Dedifferentiated amniotic fluid mesenchymal stem cell (primary cell): ENCODE measurements around the gene NUDCD2.
A peak's percentile ranks its signal among the peaks of the same experiment; 100 is the strongest.
"Not testable (repeated sequence)": the region's sequence is repeated elsewhere in the genome, so short reads cannot be mapped to it uniquely, and the experiment has no call there.

ENCODE experiments used
- DNase-seq: peaks from one replicate; pipeline ENCODE4 v3.0.0-alpha.2; 2016; ENCODE audit errors: extremely low spot score

The NUDCD2 gene

DNA sequence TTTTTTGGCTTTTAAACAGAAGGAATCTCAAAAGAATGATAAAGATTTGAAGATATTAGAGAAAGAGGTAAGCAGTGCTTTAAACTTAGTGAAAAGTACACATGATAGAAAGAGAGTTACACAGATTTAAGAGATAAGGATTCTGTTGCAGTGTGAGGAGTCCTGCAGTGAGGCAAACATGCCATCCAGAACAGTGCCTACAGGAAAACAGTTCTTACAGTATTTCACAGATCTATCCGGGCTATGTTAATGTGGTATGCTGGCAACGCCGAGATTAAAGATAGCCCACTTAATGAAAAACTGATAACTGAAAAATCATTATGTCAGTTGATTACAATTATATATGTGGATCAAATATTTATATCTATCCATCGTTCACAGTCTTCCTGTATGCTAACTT lies 7.8 kb upstream of the NUDCD2 start:
- DNase-seq = no peak

GRCh38 chr5:163463063-163463435 lies 3.1 kb upstream of the NUDCD2 start:
- no peak for DNase-seq

- no peak for DNase-seq
These were observed 765 bp upstream of the NUDCD2 start, which contains the start of gene HMMR for GRCh38 chr5:163460562-163461171. TSS of gene HMMR (plus strand) at chr5:163460632. CDS start at chr5:163460693, 61 bp downstream.

DNA sequence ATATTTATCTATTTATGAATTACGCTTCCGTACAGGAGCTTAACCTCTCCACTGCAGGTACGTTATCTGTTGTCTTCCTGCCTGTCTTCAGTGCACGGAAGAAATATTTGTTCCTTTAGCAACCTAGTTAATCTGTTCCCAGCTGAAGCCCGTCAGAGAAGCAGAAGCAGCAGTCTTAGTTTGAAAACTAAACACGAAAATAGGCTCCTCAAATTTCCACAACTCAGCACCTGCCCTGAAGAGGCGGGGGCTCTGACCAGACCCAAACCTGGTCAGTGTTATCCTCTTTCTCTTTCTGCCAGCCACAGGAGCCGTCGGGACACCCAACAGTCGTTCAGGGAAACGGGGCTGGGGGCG lies 462 bp downstream of the NUDCD2 start:
- DNase-seq = no peak

GRCh38 chr5:163458778-163459385 lies 1.0 kb downstream of the NUDCD2 start:
- DNase-seq = no peak

- DNase-seq = no peak
These were observed 3.1 kb downstream of the NUDCD2 start for GRCh38 chr5:163456840-163457239.

- DNase-seq = no peak
These were observed 3.8 kb downstream of the NUDCD2 start for GRCh38 chr5:163456029-163456589.

GRCh38 chr5:163455406-163455805 lies 4.5 kb downstream of the NUDCD2 start:
- DNase-seq = not testable (repeated sequence)

GRCh38 chr5:163453705-163454104 lies 6.2 kb downstream of the NUDCD2 start:
- DNase-seq = peak; percentile 36

- DNase-seq = no peak
These were observed 8.4 kb downstream of the NUDCD2 start for GRCh38 chr5:163451489-163451888.

DNA sequence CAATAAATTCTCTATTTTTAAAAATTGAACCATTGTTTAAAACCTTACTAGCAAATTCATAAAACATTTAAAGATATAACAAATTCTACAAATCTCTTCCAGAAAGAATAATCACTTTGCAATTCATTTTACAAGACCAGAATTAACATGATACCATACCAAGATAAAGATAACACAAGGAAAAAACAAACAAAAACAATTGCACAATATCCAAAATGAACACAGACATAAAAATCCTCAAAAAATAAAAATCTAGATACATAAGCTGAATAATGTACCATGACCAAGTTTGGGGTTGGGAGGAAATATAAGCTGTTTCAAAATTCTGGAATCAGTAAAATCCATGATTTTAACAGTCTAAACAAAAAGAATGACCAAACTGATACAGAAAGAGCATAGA lies 11.4 kb downstream of the NUDCD2 start:
- DNase-seq = no peak

DNA sequence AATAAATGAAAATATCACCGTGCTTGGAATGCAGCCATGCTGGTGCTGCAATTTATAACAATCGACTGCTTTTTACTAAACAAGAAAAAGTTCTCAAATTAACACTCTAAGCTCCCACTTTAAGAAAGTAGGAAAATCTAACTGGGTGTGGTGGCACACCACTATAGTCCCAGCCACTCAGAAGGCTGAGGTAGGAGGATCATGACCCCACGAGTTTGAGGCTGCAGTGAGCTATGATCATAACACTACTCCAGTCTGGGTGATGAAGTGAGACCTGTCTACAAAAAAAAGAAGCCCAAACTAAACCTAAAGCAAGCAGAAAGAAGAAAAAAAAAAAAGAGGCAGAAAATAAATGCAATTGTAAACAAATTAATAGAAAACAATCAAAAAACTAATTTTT lies 12.0 kb downstream of the NUDCD2 start:
- no peak for DNase-seq

DNA sequence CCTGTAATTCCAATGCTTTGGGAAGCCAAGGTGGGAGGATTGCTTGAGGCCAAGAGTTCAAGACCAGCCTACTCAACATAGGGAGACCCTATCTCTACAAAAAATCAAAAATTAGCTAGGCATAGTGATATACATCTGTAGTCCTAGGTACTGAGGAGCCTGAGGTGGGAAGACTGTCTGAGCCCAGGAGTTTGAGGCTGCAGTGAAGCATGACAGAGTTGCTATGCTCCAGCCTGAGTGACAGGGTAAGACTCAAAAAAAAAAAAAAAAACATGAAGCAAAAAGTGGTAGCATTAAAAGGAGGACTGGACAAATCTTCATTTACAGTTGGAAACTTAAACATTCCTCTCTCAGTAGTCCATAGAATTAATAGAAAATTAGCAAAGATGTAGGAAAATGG lies 12.7 kb downstream of the NUDCD2 start:
- DNase-seq = no peak

GRCh38 chr5:163445345-163445744 lies 14.6 kb downstream of the NUDCD2 start:
- no peak for DNase-seq

DNA sequence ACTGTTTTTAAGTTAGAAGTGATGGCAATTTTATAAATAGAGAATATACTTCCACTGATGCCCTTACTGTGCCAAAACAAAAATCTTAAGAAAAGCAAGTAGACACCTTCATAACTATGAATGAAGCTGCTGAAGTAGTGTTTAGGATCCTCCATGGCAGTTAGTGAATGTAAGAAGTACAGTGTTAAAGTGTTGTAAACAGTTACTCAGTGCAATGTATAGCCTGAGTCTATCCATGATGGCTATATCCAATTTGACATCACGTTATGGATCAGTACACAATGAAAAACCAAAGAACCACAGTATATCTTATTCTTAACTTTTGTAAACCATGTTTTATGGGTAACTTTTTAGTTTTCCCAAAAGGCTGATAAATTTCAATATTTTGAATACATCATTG lies 15.4 kb downstream of the NUDCD2 start:
- no peak for DNase-seq

DNA sequence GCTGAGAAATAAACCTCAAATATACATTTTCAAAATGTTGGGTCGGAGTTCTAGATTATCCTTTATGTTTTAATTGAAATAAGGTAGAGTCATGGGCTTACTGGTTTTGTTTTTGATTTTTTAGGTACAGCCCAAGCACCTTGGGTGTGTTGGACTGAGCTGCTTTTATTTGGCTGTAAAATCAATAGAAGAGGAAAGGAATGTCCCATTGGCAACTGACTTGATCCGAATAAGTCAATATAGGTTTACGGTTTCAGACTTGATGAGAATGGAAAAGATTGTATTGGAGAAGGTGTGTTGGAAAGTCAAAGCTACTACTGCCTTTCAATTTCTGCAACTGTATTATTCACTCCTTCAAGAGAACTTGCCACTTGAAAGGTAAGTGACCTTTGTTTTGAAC lies 18.9 kb downstream of the NUDCD2 start:
- no peak for DNase-seq

GRCh38 chr5:163439092-163439425 lies 20.8 kb downstream of the NUDCD2 start:
- no peak for DNase-seq

DNA sequence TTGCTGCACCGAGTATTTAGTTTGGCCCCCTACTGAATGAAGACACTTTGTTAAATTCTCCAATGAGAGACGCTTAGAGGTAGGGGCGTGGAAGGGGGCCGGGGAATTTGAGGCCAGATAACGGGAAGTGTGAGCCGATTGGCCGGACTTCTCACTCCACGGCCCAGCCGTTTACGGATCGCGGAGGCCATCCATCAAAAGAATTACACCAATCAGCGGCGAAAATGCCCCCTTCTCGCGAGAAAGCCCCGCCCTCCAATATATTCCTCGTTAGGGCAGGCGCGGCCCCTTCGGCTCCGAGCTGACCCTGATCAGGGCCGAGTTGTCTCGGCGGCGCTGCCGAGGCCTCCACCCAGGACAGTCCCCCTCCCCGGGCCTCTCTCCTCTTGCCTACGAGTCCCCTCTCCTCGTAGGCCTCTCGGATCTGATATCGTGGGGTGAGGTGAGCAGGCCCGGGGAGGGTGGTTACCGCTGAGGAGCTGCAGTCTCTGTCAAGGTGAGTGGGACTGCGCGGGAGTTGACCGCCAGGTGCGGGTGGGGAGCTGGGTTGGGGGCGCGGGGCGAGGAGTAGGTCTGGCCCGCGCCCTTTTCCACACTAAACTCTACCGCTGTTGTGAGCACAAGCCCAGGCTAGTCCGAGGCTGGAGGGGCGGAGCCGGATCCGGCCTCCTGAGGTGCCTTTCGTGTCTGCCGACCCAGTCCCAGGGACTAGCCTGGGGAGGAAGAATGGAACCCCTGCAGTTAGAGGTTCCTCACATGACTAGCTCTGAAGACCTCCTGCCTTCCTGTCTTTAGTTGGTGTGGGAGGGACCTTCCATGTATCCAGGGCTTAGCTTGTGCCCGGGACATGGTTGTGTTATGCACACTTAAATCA lies 22.4 kb downstream of the NUDCD2 start, which contains the start of gene CCNG1:
CCNG1 (plus strand) TSS at position 287 of the 874 bp plus-strand sequence. CDS start 1,662 bp downstream, outside the sequence.
- DNase-seq = peak; percentile 97

DNA sequence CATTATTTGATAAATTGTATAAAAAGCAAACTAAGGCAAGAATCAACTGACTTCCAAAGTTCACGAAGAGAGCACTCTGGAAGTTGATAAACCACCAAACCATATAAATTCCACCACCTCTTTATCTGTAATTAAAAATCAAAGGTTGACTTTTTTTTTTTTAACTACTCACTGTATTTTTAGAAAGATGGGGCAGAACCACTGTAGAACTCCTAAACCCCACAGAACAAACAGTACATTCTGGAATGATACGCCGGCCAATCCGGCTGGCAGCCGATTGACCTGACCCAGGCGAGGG lies 22.9 kb downstream of the NUDCD2 start:
- no peak for DNase-seq

GRCh38 chr5:163436515-163436914 lies 23.4 kb downstream of the NUDCD2 start:
- DNase-seq = no peak

- no peak for DNase-seq
These were observed 25.5 kb downstream of the NUDCD2 start for GRCh38 chr5:163434401-163434866.

DNA sequence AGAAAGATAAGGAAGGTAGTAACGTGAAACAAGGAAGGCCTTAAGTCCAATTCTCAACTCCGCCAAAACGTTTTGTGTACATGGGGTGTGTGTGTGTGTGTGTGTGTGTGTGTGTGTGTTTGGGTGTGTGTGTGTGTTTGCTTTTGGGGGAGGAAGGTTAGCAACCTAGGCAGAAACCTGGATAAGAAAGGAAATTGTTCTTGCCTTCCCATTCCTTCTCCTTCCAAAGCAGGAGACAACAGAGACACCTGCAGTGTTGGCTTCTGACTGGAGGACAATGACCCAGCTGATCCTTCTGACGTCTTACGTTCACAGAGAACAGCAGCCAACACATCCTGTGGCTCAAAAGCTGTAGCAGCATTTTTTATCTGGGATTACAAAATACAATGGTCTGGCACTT lies 26.6 kb downstream of the NUDCD2 start:
- no peak for DNase-seq

DNA sequence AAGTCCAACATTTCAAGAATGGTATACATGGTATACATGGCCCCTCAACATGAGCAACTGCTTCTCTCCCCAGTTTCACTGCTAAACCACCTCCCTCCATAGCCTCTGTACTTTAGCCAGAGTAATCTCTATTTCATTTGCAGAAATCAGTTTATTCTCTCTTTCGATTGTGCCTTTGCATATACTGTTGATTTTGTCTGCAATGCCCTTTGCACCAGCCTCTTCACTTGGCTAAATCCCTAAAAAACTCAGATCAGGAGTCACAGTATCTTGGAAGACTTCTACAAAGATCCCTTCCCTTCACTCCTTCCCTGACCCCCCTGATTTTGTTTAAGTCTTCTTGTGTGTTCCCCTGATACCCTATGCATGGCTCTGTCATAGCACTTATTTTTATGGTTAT lies 27.4 kb downstream of the NUDCD2 start:
- no peak for DNase-seq
